ENCODE results near the gene NUDT8. TPM values are rescaled to one million over a fixed set of nuclear protein-coding genes. Genes with fewer than 3 reads are reported as not detected.

Gene NUDT8
- total and polyA plus RNA-seq, 10 of the 15 experiments (the other 5 are each of a cell fraction or from before 2014, with no cell fraction given) = 0.32 to 18.2 (median 9.8) TPM

GRCh38 chr11:67664696-67665540 lies 35.2 kb upstream of the NUDT8 start:
- H3K9ac ChIP-seq (ENCODE audit: control insufficient read depth, insufficient read depth, low read length) = no peak overlapping the region
- SMC1A ChIA-PET (ENCODE audit: uncharacterized antibody, unreplicated experiment) = interaction anchor here (0.6 kb wide), 1 partner anchor 16 kb away, joined by 3 read pairs; no protein-coding TSS in a partner anchor
- intact Hi-C loops (cut with micrococcal nuclease; ENCODE audit: unreplicated experiment) (no loop called here), in situ Hi-C loops (cut with MboI) (no loop called here)
- RAD21 ChIA-PET (ENCODE audit: unreplicated experiment) = no interaction called here
- H3K4me1 ChIP-seq (ENCODE audit: control insufficient read depth, insufficient read depth, low read length) = peaks cover 9% of the 10 kb centered on the region; the same call in 1 of the 2 replicates
- H3K4me2 ChIP-seq (ENCODE audit: control insufficient read depth, insufficient read depth) = no peak overlapping the region
- H4K20me1 ChIP-seq (ENCODE audit: control insufficient read depth, insufficient read depth) = no peaks in the 10 kb centered on the region
- no peak overlapping the region for H3K4me3 ChIP-seq
- FAIRE-seq (no peak), ATAC-seq (no peak), DNase-seq (ENCODE audit: low read depth, low spot score) (no peak)
- no peaks in the 10 kb centered on the region for H3K79me2 ChIP-seq (ENCODE audit: control insufficient read depth, insufficient read depth, low read length)
- POLR2A ChIA-PET = no interaction called here
- no peak overlapping the region for H2AFZ ChIP-seq (ENCODE audit: control insufficient read depth, low read depth, low read length)
- CTCF ChIA-PET = interaction anchor here (0.6 to 1.7 kb wide), 2 partner anchors 27 kb away, joined by 3 to 8 read pairs; no protein-coding TSS in a partner anchor
- H3K27ac ChIP-seq (ENCODE audit: control insufficient read depth, insufficient read depth) = no peak overlapping the region
- no peaks in the 10 kb centered on the region; the same call in 2 of the 3 replicates for H3K9me3 ChIP-seq (replicated peaks; ENCODE audit: control insufficient read depth, insufficient read depth, low read length)
- no peak for TF ChIP-seq IRF3 (IDR thresholded peaks at IDR 0.05)
- no peak for TF ChIP-seq ZNF24 (IDR thresholded peaks at IDR 0.05)
- no peak for TF ChIP-seq NR2C2 (IDR thresholded peaks at IDR 0.05; ENCODE audit: borderline replicate concordance, control insufficient read depth, insufficient read length, low read depth)
- no peak for TF ChIP-seq NR2C1 (IDR thresholded peaks at IDR 0.05)
- TF ChIP-seq IRF5 (IDR thresholded peaks at IDR 0.05; ENCODE audit: borderline replicate concordance) = no peak
- no peak for TF ChIP-seq SUZ12 (IDR thresholded peaks at IDR 0.05; ENCODE audit: unreplicated experiment)
- no peak for TF ChIP-seq STAT3 (IDR thresholded peaks at IDR 0.05; ENCODE audit: low read depth, low read length)
- no peak for TF ChIP-seq RAD21 (IDR thresholded peaks at IDR 0.05; ENCODE audit: insufficient read depth, low read depth, low read length)
- TF ChIP-seq ZNF274 (IDR thresholded peaks at IDR 0.05; ENCODE audit: insufficient read depth, insufficient read length) = no peak
- TF ChIP-seq POLR2A (IDR thresholded peaks at IDR 0.05; ENCODE audit: low read depth, low read length) = no peak
- TF ChIP-seq MEF2B (IDR thresholded peaks at IDR 0.05; ENCODE audit: partially characterized antibody, poor library complexity, severe bottlenecking) = no peak
- TF ChIP-seq SMC3 (IDR thresholded peaks at IDR 0.05; ENCODE audit: borderline replicate concordance, low read length) = no peak
- no peak for TF ChIP-seq BMI1 (IDR thresholded peaks at IDR 0.05; ENCODE audit: borderline replicate concordance)
- no peak for TF ChIP-seq IRF4 (IDR thresholded peaks at IDR 0.05; ENCODE audit: low read depth, low read length)
- no peak for TF ChIP-seq SMARCA5 (IDR thresholded peaks at IDR 0.05)
- TF ChIP-seq RUNX3 (IDR thresholded peaks at IDR 0.05; ENCODE audit: low read length) = no peak
- no peak for TF ChIP-seq STAT1 (conservative IDR thresholded peaks at IDR 0.05)
- 44% methylated on average over 26 of the region's 33 CpGs for WGBS (ENCODE audit: insufficient coverage, insufficient replicate concordance, low lambda C conversion rate, missing lambda C conversion rate)
- no peaks in the 10 kb centered on the region for H3K36me3 ChIP-seq (ENCODE audit: control insufficient read depth in 2 of 2, insufficient read depth in 2 of 2, low read length in 1 of 2)
- H3K27me3 ChIP-seq (replicated peaks in 1 of 2; ENCODE audit: control insufficient read depth in 2 of 2, insufficient read depth in 2 of 2, low read length in 1 of 2) = peaks cover 0 to 2% of the 10 kb centered on the region in 2 experiments; a peak in 2 of 4 replicates
- BruUV-seq (replicated peaks) = no TSS peak
